PFSK-1 (cell line): Measurements from ENCODE around the gene ZNF609.

Experiments
- FOXP2 ChIP-seq: optimal IDR thresholded peaks from 2 replicates; pipeline ENCODE3; 2011; ENCODE audit warnings: borderline replicate concordance, control low read depth, inconsistent platforms; ENCODE audit not compliant: insufficient read depth; ENCODE audit errors: extremely low read length, extremely low read depth
- POLR2AphosphoS5 ChIP-seq: IDR thresholded peaks from 2 replicates; pipeline ENCODE4 v1.6.1; 2012; ENCODE audit warnings: low read depth, mild to moderate bottlenecking, control low read depth, low read length, moderate library complexity
- REST ChIP-seq, 2 experiments: IDR thresholded peaks; 2 replicates each; pipeline versions ENCODE4 v1.6.1 to v1.8.0; 2011 to 2012; ENCODE audit warnings: low read depth in 2 of 2, low read length in 2 of 2, control low read depth in 1 of 2, inconsistent platforms in 1 of 2, mild to moderate bottlenecking in 1 of 2, moderate library complexity in 1 of 2; ENCODE audit not compliant: insufficient read depth in 1 of 2
- SIN3A ChIP-seq: IDR thresholded peaks from 2 replicates; pipeline ENCODE4 v1.6.1; 2012; ENCODE audit warnings: mild to moderate bottlenecking, low read length, moderate library complexity, borderline replicate concordance; ENCODE audit not compliant: insufficient read depth
- TAF1 ChIP-seq: IDR thresholded peaks from 2 replicates; pipeline ENCODE4 v1.6.1; 2012; ENCODE audit warnings: low read length, control low read depth, borderline replicate concordance; ENCODE audit not compliant: insufficient read depth

Gene ZNF609

GRCh38 chr15:64476550-64476949, 16.2 kb downstream of the ZNF609 start:
- TF ChIP-seq FOXP2 (no peak), POLR2AphosphoS5 (no peak), REST (IDR thresholded peaks at IDR 0.05; ENCODE audit: insufficient read depth in 1 of 2, low read depth in 2 of 2, low read length in 2 of 2) (no peak), SIN3A (no peak), TAF1 (no peak)

GRCh38 chr15:64478863-64479262, 18.5 kb downstream of the ZNF609 start:
- TF ChIP-seq FOXP2, result no peak
- TF ChIP-seq REST (IDR thresholded peaks at IDR 0.05; ENCODE audit: insufficient read depth in 1 of 2, low read depth in 2 of 2, low read length in 2 of 2), result no peak
- no peak for TF ChIP-seq SIN3A
- TF ChIP-seq TAF1, result no peak
- no peak for TF ChIP-seq POLR2AphosphoS5

DNA sequence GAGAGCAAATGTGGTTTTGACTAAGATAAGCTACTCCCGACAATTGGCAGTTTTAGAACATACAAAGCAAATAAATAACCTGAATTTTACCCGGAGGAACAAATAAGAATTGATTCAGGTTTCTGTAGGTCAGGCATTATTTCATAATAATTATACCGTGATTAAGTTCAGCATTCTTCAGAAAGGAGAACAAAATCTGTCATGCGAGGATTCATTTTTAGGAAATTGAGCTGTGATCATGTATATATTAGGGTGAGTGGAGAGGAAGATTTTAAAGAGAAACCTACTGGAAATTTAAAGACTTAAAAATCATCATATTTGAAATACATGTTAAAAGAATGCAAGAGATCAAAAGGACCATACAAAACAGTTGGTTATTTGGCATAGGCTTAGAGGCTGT, 20.5 kb downstream of the ZNF609 start:
- TF ChIP-seq SIN3A (no peak), FOXP2 (no peak), REST (IDR thresholded peaks at IDR 0.05; ENCODE audit: insufficient read depth in 1 of 2, low read depth in 2 of 2, low read length in 2 of 2) (no peak), POLR2AphosphoS5 (no peak), TAF1 (no peak)

- TF ChIP-seq TAF1, result no peak
Measured at GRCh38 chr15:64483749-64484148, 23.4 kb downstream of the ZNF609 start.

- no peak for TF ChIP-seq POLR2AphosphoS5
- TF ChIP-seq TAF1, result no peak
- no peak for TF ChIP-seq REST (IDR thresholded peaks at IDR 0.05; ENCODE audit: insufficient read depth in 1 of 2, low read depth in 2 of 2, low read length in 2 of 2)
- no peak for TF ChIP-seq FOXP2
- no peak for TF ChIP-seq SIN3A
Measured at GRCh38 chr15:64485796-64486195, 25.4 kb downstream of the ZNF609 start.
